BLaER1 (cell line): Measurements from ENCODE around the gene FAM151A.

Experiments used
- H3K27ac ChIP-seq: shearing (Covaris generic); formaldehyde crosslinking; 2 replicates; pipeline ENCODE4 v1.8.1; 2022
- H3K27me3 ChIP-seq: shearing (Covaris generic); formaldehyde crosslinking; 2 replicates; pipeline ENCODE4 v1.8.1; 2022
- H3K36me3 ChIP-seq: shearing (Covaris generic); formaldehyde crosslinking; 2 replicates; pipeline ENCODE4 v1.8.1; 2022
- H3K4me1 ChIP-seq: shearing (Covaris generic); formaldehyde crosslinking; 2 replicates; pipeline ENCODE4 v1.8.1; 2022
- H3K4me2 ChIP-seq: shearing (Covaris generic); formaldehyde crosslinking; 2 replicates; pipeline ENCODE4 v1.8.1; 2022
- H3K4me3 ChIP-seq: shearing (Covaris generic); formaldehyde crosslinking; 2 replicates; pipeline ENCODE4 v1.8.1; 2022
- H3K9ac ChIP-seq: shearing (Covaris generic); formaldehyde crosslinking; 2 replicates; pipeline ENCODE4 v1.8.1; 2022
- H3K9me3 ChIP-seq: shearing (Covaris generic); formaldehyde crosslinking; 2 replicates; pipeline ENCODE4 v1.8.1; 2022
- H4K20me1 ChIP-seq: shearing (Covaris generic); formaldehyde crosslinking; 2 replicates; pipeline ENCODE4 v1.8.1; 2022
- Cebpa-rat ChIP-seq: shearing (Covaris generic); IDR thresholded peaks from 2 replicates; pipeline ENCODE4 v1.8.1; 2022

FAM151A gene

DNA sequence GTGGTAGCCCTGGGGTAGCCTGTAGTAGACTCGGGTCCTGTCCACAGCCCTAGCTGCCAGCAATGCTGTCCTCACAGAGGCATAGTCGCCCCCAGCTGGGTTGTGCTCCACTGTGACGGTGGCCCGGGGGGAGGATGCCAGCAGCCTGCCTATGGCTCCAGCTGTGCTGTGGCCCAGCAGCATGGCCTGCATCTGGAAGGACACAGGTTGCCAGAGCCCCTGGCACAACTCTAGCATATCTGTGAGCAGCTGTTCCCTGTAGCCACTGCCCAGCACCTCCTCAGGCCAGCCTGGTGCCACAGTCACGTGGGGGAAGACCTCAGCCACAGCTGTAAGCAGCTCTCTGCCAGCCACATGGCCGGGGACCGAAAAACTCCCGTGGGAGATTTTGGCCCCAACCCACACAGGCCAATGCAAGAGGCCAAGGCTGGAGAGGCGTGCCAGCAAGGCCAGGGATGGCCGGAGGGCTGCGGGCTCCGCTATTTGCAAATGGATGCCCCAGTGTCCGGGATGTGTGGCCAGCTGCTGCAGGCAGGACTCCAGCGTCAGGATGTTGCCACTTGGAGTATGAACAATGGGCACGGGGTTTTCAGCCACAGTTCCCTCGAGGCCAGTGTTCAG is 13.9 kb downstream of the FAM151A start:
- Histone ChIP-seq H4K20me1 (no peaks in the 10 kb centered on the region), H3K9me3 (no peaks in the 10 kb centered on the region), H3K27me3 (no peaks in the 10 kb centered on the region), H3K4me1 (peaks cover 29% of the 10 kb centered on the region), H3K4me3 (no peak overlapping the region), H3K4me2 (peak overlapping the region; percentile 50), H3K27ac (peak overlapping the region; percentile 49; the same call in 1 of the 2 replicates), H3K36me3 (no peaks in the 10 kb centered on the region), H3K9ac (no peak overlapping the region)
- no peak for TF ChIP-seq Cebpa-rat

- no peak overlapping the region for H3K4me3 ChIP-seq
- peaks cover 36% of the 10 kb centered on the region for H3K4me1 ChIP-seq
- peak overlapping the region; percentile 49; the same call in 1 of the 2 replicates for H3K27ac ChIP-seq
- no peaks in the 10 kb centered on the region for H4K20me1 ChIP-seq
- H3K36me3 ChIP-seq: no peaks in the 10 kb centered on the region
- H3K4me2 ChIP-seq: peak overlapping the region; percentile 50
- TF ChIP-seq Cebpa-rat: no peak
- H3K9ac ChIP-seq: no peak overlapping the region
- no peaks in the 10 kb centered on the region for H3K9me3 ChIP-seq
- no peaks in the 10 kb centered on the region for H3K27me3 ChIP-seq
Measured at GRCh38 chr1:54608566-54609230, 14.6 kb downstream of the FAM151A start.

- Histone ChIP-seq H3K9ac (no peak overlapping the region), H3K9me3 (no peaks in the 10 kb centered on the region), H3K4me3 (no peak overlapping the region), H3K4me2 (peak overlapping the region; percentile 50; the same call in 1 of the 2 replicates), H3K27me3 (no peaks in the 10 kb centered on the region), H3K27ac (no peak overlapping the region), H3K36me3 (no peaks in the 10 kb centered on the region), H3K4me1 (peaks cover 37% of the 10 kb centered on the region), H4K20me1 (no peaks in the 10 kb centered on the region)
- no peak for TF ChIP-seq Cebpa-rat
Measured at GRCh38 chr1:54607821-54608565, 15.3 kb downstream of the FAM151A start.

GRCh38 chr1:54606990-54607325 is 16.4 kb downstream of the FAM151A start:
- no peaks in the 10 kb centered on the region for H3K36me3 ChIP-seq
- no peak for TF ChIP-seq Cebpa-rat
- no peaks in the 10 kb centered on the region for H4K20me1 ChIP-seq
- H3K27me3 ChIP-seq: no peaks in the 10 kb centered on the region
- no peak overlapping the region for H3K4me2 ChIP-seq
- peaks cover 43% of the 10 kb centered on the region for H3K4me1 ChIP-seq
- no peak overlapping the region for H3K4me3 ChIP-seq
- no peak overlapping the region for H3K27ac ChIP-seq
- H3K9ac ChIP-seq: no peak overlapping the region
- no peaks in the 10 kb centered on the region for H3K9me3 ChIP-seq

DNA sequence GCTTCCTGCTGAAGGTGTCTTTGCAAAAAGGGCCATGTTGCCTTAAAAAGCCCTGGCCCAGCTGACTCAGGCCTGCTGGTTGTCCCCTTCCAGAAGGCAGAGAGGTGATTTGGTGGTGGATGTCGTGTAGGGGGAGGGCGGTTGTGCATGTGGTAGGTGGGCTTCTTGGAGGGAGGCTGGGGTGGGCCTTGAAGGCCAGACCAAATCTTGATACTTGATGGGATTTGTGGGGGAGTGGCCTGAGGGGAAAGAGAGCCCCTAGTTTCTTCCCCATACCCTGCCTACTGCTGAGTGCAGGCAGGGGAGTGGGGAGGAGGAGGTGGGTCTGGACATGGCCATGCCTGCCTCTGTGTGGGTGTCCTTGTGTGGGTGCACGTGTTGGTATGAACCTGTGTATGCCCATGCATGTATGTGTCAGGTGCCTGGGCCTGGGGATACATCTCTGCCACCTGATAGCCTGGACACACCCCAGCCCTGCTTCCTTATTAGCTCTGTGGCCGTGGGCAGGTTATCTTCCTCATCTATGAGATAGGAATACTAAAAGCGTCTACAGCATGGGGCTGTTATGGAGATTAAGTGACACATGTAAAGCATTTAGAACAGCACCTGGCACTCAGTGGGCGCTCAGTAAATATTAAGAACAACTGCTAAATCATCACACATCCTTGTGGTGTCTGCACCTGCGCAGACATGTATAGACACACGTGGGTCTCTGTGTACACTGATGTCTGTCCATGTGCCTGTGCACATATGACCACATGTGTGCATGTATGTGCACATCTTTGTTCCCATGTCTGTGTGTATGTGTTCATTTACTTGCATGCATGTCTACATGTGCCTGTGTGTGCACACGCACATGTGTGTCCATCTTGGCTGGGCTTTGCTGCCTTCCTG is 17.0 kb downstream of the FAM151A start:
- Histone ChIP-seq H3K27ac (no peak overlapping the region), H3K9ac (no peak overlapping the region), H3K4me2 (no peak overlapping the region), H3K4me1 (peaks cover 43% of the 10 kb centered on the region), H4K20me1 (no peaks in the 10 kb centered on the region), H3K9me3 (no peaks in the 10 kb centered on the region), H3K36me3 (no peaks in the 10 kb centered on the region), H3K27me3 (no peaks in the 10 kb centered on the region), H3K4me3 (no peak overlapping the region)
- TF ChIP-seq Cebpa-rat: no peak

DNA sequence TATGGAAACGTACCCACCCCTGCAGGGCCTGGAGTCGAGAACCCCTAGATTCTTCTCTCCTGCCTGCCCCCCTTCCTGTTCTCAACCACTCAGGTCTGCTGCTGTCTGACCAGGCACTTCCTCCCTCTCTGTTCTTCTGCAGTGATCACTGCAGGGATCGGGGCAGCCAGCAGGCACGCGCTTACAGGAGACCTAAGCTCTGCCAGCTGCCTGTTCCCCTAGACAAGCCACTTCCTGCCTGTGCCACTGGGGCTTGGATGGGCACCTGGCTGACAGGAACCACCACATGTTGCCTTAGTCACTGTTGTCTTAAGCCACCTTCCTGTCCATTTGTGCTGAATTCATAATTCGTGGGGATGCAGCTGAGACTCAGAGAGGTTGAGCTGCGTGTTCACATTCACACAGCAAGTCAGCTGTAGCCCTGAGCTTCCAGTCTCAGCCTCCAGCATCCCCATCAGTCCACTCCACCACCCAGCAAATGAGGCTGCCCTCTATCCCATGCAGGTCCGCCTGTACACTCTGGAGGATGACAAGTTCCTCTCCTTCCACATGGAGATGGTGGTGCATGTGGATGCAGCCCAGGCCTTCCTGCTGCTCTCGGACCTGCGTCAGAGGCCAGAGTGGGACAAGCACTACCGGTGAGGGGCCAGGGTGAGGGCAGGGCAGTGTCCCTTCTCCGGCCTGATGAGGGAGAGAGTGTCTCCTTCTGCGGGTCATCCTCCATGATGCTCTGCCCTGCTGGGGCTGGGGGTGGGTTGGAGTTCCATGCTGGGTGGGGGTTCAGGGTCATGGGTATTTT is 18.6 kb downstream of the FAM151A start:
- Histone ChIP-seq H3K9ac (0 out of 2 replicates have a peak overlapping the region, but pooled peaks have one; percentile 28), H3K4me3 (no peak overlapping the region), H3K27me3 (no peaks in the 10 kb centered on the region), H3K27ac (peak overlapping the region; percentile 67), H4K20me1 (no peaks in the 10 kb centered on the region), H3K36me3 (no peaks in the 10 kb centered on the region), H3K9me3 (no peaks in the 10 kb centered on the region), H3K4me2 (peak overlapping the region; percentile 49), H3K4me1 (peaks cover 42% of the 10 kb centered on the region)
- TF ChIP-seq Cebpa-rat: no peak

- H3K9ac ChIP-seq: 0 out of 2 replicates have a peak overlapping the region, but pooled peaks have one; percentile 28
- no peaks in the 10 kb centered on the region for H3K9me3 ChIP-seq
- H3K4me2 ChIP-seq: peak overlapping the region; percentile 49
- H3K4me1 ChIP-seq: peaks cover 35% of the 10 kb centered on the region
- no peaks in the 10 kb centered on the region for H3K27me3 ChIP-seq
- H3K27ac ChIP-seq: peak overlapping the region; percentile 67
- no peak for TF ChIP-seq Cebpa-rat
- H3K4me3 ChIP-seq: no peak overlapping the region
- H3K36me3 ChIP-seq: no peaks in the 10 kb centered on the region
- no peaks in the 10 kb centered on the region for H4K20me1 ChIP-seq
Measured at GRCh38 chr1:54604051-54604450, 19.3 kb downstream of the FAM151A start.

- H4K20me1 ChIP-seq: no peaks in the 10 kb centered on the region
- no peaks in the 10 kb centered on the region for H3K9me3 ChIP-seq
- H3K27me3 ChIP-seq: no peaks in the 10 kb centered on the region
- no peak overlapping the region for H3K27ac ChIP-seq
- H3K4me2 ChIP-seq: no peak overlapping the region
- peaks cover 27% of the 10 kb centered on the region for H3K4me1 ChIP-seq
- H3K36me3 ChIP-seq: no peaks in the 10 kb centered on the region
- no peak overlapping the region for H3K4me3 ChIP-seq
- H3K9ac ChIP-seq: no peak overlapping the region
- no peak for TF ChIP-seq Cebpa-rat
Measured at GRCh38 chr1:54603241-54603640, 20.1 kb downstream of the FAM151A start.

DNA sequence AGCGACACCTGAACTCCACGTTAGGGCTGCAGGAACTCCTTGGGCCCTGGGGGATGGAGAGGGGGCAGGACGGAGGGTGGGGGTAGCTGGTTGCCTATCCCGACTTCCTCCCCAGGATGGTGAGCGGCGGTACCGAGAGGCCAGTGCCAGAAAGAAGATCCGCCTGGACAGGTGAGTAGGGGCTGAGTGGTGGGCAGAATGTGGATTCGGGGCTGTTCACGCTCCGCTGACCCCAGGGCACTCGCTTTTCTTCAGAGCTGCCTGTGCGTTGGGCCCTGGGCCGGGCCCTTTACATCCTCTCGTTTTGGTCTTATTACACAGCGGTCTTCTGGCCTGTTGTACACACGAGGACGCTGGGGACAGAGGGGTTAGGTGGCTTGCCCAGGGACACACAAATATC is 20.8 kb downstream of the FAM151A start:
- H3K36me3 ChIP-seq: no peaks in the 10 kb centered on the region
- no peaks in the 10 kb centered on the region for H4K20me1 ChIP-seq
- H3K27ac ChIP-seq: no peak overlapping the region
- no peak overlapping the region for H3K4me2 ChIP-seq
- peaks cover 22% of the 10 kb centered on the region for H3K4me1 ChIP-seq
- no peaks in the 10 kb centered on the region for H3K27me3 ChIP-seq
- no peak overlapping the region for H3K9ac ChIP-seq
- no peak for TF ChIP-seq Cebpa-rat
- H3K4me3 ChIP-seq: no peak overlapping the region
- H3K9me3 ChIP-seq: no peaks in the 10 kb centered on the region
